Measurements from ENCODE around the gene OR52N2.

Gene OR52N2

GRCh38 chr11:5808500-5809121 is at the start of gene OR52N2:
OR52N2 (plus strand) TSS chr11:5808924; CDS start chr11:5820336, 11,412 bp downstream.
- peak; percentile 82 for DNase-seq

DNA sequence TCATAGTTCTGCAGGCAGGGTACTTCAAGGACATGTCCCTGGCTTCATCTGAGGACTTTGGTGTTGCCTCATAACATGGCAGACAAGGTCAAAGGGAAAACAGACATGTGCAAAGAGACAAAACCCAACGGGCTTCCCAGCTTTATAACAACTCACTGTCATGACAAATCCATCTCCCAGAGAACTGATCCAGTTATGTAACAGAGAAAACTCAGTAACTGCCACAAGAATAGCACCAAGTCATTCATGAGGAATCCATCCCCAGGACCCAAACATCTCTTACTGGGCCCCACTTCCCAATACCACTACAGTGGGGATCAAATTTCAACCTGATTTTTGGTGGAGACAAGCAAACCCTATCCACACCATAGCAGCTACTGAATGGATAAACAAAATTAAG is 41.7 kb upstream of the OR52N2 start:
- no peak for DNase-seq

DNA sequence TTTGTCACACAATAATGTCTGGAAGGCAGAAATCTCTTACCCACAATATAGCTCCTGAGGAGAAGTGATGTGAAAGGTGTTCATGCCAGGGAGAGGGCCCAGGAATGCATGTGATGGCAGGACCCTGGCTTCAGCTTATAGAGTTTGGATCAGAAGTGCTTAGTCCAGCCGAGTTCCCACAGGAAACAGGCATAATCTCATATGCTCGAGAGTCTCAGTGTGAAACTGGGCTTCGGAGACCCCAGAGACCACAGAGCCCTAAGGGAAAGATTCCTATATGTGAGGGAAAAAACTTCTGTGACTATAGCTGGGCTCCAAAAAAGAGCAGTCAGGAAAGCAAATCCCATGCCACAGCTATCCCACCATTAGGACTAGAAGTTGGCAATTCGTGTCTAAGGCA is 25.5 kb upstream of the OR52N2 start, which contains the start of gene OR52N5:
Gene OR52N5 (minus strand): TSS at position 101 of the 400 bp plus-strand sequence. CDS start 4,721 bp downstream, outside the sequence.
- no peak for DNase-seq

- no peak for DNase-seq
Observed at GRCh38 chr11:5791165-5791564, 17.6 kb upstream of the OR52N2 start, which contains the start of gene OR52N1. OR52N1 (minus strand) TSS chr11:5791265; CDS start chr11:5788816, 2,449 bp downstream.

DNA sequence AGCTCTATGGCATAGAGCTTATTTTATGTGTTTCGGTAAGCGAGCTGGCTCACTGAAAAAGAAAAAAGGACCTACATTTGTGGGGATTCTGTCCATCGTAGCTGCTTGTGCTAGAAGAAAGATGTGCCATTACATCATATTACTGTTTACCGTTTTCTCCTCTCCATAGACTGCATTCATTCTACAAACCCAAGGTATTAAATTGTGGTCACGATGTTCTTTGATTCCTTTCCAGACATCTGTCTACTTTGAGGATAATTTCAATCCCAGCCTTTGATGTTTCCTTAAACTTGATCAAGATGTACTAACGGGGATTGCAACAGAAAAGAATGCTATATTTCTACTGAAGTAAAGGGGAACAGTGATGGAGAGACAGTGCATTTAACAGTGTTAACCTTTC is 12.2 kb upstream of the OR52N2 start:
- DNase-seq = no peak

DNA sequence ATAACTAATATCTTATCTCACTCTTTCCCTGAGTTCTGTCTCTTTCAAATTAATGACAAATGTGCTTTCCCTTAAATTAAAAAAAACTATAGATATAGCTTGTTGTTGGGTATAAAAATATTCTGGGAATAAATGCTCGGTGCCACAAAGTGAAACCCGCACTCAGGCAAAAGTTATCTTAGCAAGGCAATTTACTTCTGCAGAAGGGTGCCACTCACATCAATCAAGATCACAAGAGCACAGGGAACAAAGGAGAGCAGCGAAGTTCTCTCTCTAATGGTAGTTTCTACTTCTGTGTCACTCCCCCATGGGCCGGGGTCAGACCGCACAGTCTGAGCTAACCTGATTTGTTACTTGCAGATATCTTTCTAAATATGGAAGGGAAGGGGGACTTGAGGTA is 4.7 kb upstream of the OR52N2 start:
- no peak for DNase-seq

DNA sequence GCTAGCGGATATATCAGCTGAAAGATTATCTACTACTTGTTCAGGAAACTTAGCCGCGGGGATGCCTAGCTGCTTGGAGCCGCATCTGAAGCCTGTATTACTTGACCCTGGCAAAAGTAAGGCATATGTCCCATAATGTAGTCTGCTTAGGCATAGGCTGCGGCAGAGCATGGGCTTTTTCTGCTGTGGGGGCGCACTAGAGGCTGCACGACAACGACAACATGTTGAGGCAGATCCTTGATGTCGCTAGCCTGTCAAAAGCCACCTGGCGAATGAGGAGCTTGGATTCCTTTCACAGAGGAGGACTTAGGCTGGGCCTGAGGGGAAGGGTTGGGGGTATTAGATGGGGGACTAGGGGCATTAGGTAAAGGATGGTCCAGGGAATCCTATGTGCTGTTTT is 1.1 kb upstream of the OR52N2 start:
- DNase-seq = no peak

- DNase-seq = no peak
Observed at GRCh38 chr11:5809122-5809519, 397 bp downstream of the OR52N2 start.

DNA sequence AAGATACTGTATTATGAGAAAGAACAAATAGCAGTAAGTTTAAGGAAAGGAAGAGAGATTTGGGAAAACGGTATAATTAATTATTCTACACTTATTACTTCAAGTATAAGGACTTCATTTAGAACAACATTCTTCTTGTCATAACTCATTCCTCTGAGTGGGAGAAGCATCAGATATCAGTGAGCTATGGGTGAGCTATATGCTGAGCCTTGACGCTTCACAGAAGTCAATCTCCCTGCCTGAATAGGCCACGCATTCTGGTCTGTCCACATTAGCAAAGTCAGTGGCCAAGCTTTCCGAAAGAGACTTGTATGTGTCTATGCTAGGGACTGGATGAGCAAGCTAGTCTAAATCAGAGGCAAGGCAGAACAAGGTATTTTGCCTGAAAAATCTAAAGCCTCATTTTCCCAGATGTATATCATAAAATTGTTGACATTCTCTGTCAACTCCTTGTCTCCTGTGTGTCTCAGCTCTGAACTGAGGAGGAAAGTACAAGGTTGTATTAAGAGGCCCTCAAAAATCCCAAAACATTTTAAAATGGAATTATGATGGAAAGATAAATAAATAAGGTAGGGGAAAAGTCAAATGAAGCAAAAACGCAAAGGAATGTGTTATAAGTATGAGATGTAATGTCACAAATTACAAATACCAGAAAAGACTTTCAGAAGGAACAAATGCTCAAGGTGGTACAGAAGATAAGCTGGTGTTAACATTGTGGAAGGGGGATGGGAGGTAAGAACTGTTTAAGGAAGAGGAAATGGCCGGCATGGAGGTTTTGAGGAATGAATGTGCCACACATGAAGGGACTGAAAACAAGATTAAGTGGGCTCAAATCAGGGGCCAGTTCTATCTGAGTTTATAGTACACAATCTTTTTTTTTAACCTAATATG is 1.4 kb downstream of the OR52N2 start:
- no peak for DNase-seq

DNA sequence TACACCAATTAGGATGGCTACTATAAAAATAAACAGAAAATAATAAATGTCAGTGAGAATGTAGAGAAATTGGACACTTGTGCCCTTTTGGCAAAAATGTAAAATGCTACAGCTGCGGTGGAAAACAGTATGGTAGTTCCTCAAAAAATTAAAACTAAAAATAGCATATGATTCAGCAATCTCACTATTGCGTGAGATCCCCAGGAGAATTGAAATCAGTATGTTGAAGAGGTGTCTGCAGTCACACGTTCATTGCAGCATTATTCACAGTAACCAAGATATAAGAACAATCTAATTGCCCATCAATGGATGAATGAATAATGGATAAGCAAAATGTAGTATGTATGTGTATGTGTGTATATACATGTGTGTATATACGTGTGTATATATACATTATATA is 6.8 kb downstream of the OR52N2 start:
- DNase-seq = no peak

GRCh38 chr11:5818245-5818886 is 9.6 kb downstream of the OR52N2 start:
- no peak for DNase-seq

- DNase-seq = no peak
Observed at GRCh38 chr11:5831196-5831829, 22.6 kb downstream of the OR52N2 start.

GRCh38 chr11:5833446-5833845 is 24.7 kb downstream of the OR52N2 start:
- DNase-seq = no peak

GRCh38 chr11:5837695-5838094 is 29.0 kb downstream of the OR52N2 start:
- no peak for DNase-seq

GRCh38 chr11:5841797-5842196 is 33.1 kb downstream of the OR52N2 start, which contains the start of gene OR52E6:
OR52E6 (minus strand) TSS chr11:5841897; CDS start chr11:5841897, 0 bp downstream.
- no peak for DNase-seq

- DNase-seq = no peak
Observed at GRCh38 chr11:5846701-5847100, 38.0 kb downstream of the OR52N2 start.

GRCh38 chr11:5847711-5848110 is 39.0 kb downstream of the OR52N2 start:
- no peak for DNase-seq

DNA sequence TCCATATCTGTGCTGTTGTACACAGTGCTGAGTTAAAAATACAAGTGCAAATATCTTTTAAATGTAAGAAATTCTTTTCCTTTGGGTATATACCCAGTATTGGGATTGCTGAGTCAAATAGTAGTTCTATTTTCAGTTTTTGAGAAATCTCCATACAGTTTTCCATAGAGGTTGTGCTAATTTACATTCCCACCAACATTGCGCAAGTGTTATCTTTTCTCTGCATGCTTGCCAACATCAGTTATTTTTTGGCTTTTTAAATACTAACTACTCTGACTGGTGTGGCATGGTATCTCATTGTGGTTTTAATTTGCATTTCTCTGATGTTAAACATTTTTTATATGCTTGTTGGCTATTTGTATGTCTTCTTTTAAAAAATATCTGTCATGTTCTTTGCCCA is 42.3 kb downstream of the OR52N2 start:
- DNase-seq = no peak

DNA sequence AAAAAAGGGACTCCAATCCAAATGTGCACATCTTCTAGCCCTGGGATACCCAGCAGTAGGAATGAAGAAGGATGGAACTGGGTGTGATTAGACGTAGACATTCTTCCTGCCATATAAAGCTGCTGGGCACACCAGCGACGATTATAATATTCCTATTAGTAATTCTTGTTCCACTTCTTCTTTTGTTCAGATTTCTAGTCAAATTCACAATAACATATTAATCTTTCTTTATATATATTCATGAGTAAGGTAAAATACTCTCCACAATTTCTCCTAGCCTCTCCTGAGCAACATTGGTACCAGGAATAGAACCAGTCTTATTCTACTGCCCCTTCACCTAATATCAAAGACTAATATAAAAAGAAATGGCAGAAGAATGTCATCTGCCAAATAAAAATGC is 48.9 kb downstream of the OR52N2 start, which contains the start of gene OR52E8:
Gene OR52E8 (minus strand): TSS at position 101 of the 400 bp plus-strand sequence. CDS start 0 bp downstream, at position 101.
- no peak for DNase-seq

- DNase-seq = no peak
Observed at GRCh38 chr11:5865826-5866225, 57.1 kb downstream of the OR52N2 start.
